CD14-positive monocyte (primary cell): ENCODE data around the gene AATK. TPM values are rescaled to one million over a fixed set of nuclear protein-coding genes. Genes with fewer than 3 reads are reported as not detected.

Source experiments
- DNase-seq, 3 donors: peaks; one replicate each; pipeline ENCODE4 v3.0.0-alpha.2; 2011 to 2022
- H2AFZ ChIP-seq: 2 replicates; pipeline ENCODE4 v1.6.0; 2012; ENCODE audit warnings: mild to moderate bottlenecking, low read depth, low read length, inconsistent platforms; ENCODE audit not compliant: insufficient read depth, poor library complexity, severe bottlenecking
- H3K27ac ChIP-seq, 2 donors: 1 replicate in 1 of 2; 2 replicates in 1 of 2; pipeline ENCODE4 v1.5.1; 2012 to 2013; ENCODE audit warnings: low read length in 2 of 2, control low read depth in 1 of 2, inconsistent platforms in 1 of 2, low read depth in 1 of 2, mild to moderate bottlenecking in 1 of 2
- H3K27me3 ChIP-seq, 2 donors: one replicate each; pipeline versions ENCODE4 v1.6.0 to v1.6.1; 2011 to 2013; ENCODE audit warnings: low read length in 2 of 2; ENCODE audit not compliant: control insufficient read depth in 2 of 2, insufficient read depth in 2 of 2
- H3K36me3 ChIP-seq, 2 donors: replicated peaks in 1 of 2; 1 replicate in 1 of 2; 2 replicates in 1 of 2; pipeline versions ENCODE4 v1.5.1 to v1.6.1; 2012 to 2013; ENCODE audit warnings: low read length in 2 of 2, control low read depth in 1 of 2, inconsistent platforms in 1 of 2, mild to moderate bottlenecking in 1 of 2; ENCODE audit not compliant: insufficient read depth in 2 of 2, control insufficient read depth in 1 of 2
- H3K4me1 ChIP-seq, 2 donors: 1 replicate in 1 of 2; 2 replicates in 1 of 2; pipeline versions ENCODE4 v1.5.1 to v1.6.1; 2012 to 2013; ENCODE audit warnings: low read length in 2 of 2, control low read depth in 1 of 2, inconsistent platforms in 1 of 2, mild to moderate bottlenecking in 1 of 2, moderate library complexity in 1 of 2; ENCODE audit not compliant: insufficient read depth in 2 of 2, control insufficient read depth in 1 of 2
- H3K4me2 ChIP-seq: replicated peaks from 2 replicates; pipeline ENCODE3; 2012; ENCODE audit warnings: low read length, moderate library complexity, mild to moderate bottlenecking; ENCODE audit not compliant: poor library complexity, severe bottlenecking; ENCODE audit errors: extremely low read depth
- H3K4me3 ChIP-seq, 3 experiments: fragments of 200-600 bp in 1 of 3; sonication (generic) in 1 of 3; replicated peaks in 1 of 3; 1 replicate in 2 of 3; 2 replicates in 1 of 3; pipeline ENCODE4 v1.5.1; 2011 to 2013; ENCODE audit warnings: low read length in 3 of 3, mild to moderate bottlenecking in 3 of 3, control low read depth in 2 of 3, low read depth in 2 of 3, inconsistent platforms in 1 of 3, moderate library complexity in 1 of 3
- H3K79me2 ChIP-seq: 2 replicates; pipeline ENCODE4 v1.6.0; 2012; ENCODE audit warnings: mild to moderate bottlenecking, control low read depth, inconsistent platforms, low read length, moderate library complexity; ENCODE audit not compliant: insufficient read depth
- H3K9ac ChIP-seq: 2 replicates; pipeline ENCODE4 v1.6.0; 2017; ENCODE audit warnings: low read length, mild to moderate bottlenecking; ENCODE audit not compliant: insufficient read depth, poor library complexity, severe bottlenecking
- H3K9me3 ChIP-seq, 2 donors: replicated peaks in 1 of 2; 1 replicate in 1 of 2; 2 replicates in 1 of 2; pipeline versions ENCODE4 v1.5.1 to v1.6.1; 2012 to 2013; ENCODE audit warnings: low read length in 2 of 2, control low read depth in 1 of 2; ENCODE audit not compliant: control insufficient read depth in 1 of 2, insufficient read depth in 1 of 2
- H4K20me1 ChIP-seq: 2 replicates; pipeline ENCODE4 v1.6.0; 2012; ENCODE audit warnings: mild to moderate bottlenecking, low read length, control low read depth, moderate library complexity; ENCODE audit not compliant: insufficient read depth
- H3K27ac Mint-ChIP-seq, 7 donors: one replicate each; pipeline ENCODE4 v1.8.0; 2020; ENCODE audit warnings: mild to moderate bottlenecking in 7 of 7, mixed read lengths in 7 of 7, moderate library complexity in 6 of 7, inconsistent platforms in 2 of 7
- H3K27me3 Mint-ChIP-seq, 3 donors: one replicate each; pipeline ENCODE4 v1.8.0; 2021 to 2022; ENCODE audit warnings: low read depth in 3 of 3, mild to moderate bottlenecking in 3 of 3, mixed read lengths in 3 of 3, moderate library complexity in 3 of 3, inconsistent platforms in 1 of 3
- H3K36me3 Mint-ChIP-seq, 2 donors: one replicate each; pipeline ENCODE4 v1.8.0; 2020; ENCODE audit warnings: mixed read lengths in 2 of 2, inconsistent platforms in 1 of 2, mild to moderate bottlenecking in 1 of 2
- H3K4me1 Mint-ChIP-seq: one replicate; pipeline ENCODE4 v1.8.0; 2020; ENCODE audit warnings: mild to moderate bottlenecking, mixed read lengths
- H3K4me3 Mint-ChIP-seq, 2 donors: one replicate each; pipeline ENCODE4 v1.8.0; 2020; ENCODE audit warnings: mild to moderate bottlenecking in 2 of 2, mixed read lengths in 2 of 2, moderate library complexity in 1 of 2
- H3K9me3 Mint-ChIP-seq, 7 donors: one replicate each; pipeline ENCODE4 v1.8.0; 2020 to 2022; ENCODE audit warnings: mixed read lengths in 7 of 7, mild to moderate bottlenecking in 6 of 7, moderate library complexity in 6 of 7, inconsistent platforms in 2 of 7
- WGBS: methylation state at CpG from one replicate; pipeline ENCODE4 v1.1.5; 2013; ENCODE audit warnings: missing lambda C conversion rate; ENCODE audit not compliant: insufficient coverage; 5-methylcytosine and 5-hydroxymethylcytosine counted together
- intact Hi-C, 2 donors: fragments of 100-400 bp; cut with micrococcal nuclease; formaldehyde crosslinking; loops; one replicate each; pipeline versions ENCODE4 v1.15.0 to v1.15.1; 2023
- polyA plus RNA-seq, 3 donors: library from polyadenylated mRNA; depleted of rRNA in 1 of 3; unstranded in 2 of 3; stranded (reverse) in 1 of 3; fragments of 300-500 nt in 2 of 3; fragments of >200 nt in 1 of 3; fragmentation: Illumina TruSeq in 2 of 3; gene quantifications; 1 replicate in 2 of 3; 2 replicates in 1 of 3; pipeline ENCODE4 v1.2.3, GENCODE V29; 2012 to 2021
- TF ChIP-seq, protein P1 (sequence below): fragments of 200-600 bp; IDR thresholded peaks from one replicate; pipeline ENCODE4 v1.8.0; 2022; ENCODE audit warnings: antibody characterized with exemption, mild to moderate bottlenecking

AATK gene
- polyA plus RNA-seq, 3 donors: 0.93 to 15.3 (median 2.0) TPM

DNA sequence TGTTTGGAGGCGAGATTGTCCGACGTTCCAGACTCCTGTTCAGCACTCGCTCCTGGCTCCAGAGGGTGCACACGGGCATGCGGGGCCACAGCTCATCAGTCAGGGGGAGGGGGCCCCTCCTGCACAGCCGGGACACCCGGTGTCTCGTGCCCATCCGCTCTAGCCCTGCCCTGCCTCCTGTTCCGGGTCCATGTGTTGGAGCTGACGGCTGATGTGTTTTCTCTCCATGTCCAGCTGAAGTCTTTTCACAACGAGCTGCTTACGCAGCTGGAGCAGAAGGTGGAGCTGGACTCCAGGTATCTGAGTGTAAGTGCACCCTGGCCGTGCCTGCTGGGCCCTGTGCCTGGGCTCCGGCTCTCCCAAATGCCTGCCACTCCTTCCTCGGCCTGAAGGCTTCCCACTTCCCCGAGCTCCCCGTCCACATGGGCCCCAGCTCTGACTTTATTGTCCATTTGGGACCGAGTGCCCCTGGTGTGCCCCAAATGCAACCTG, 80.6 kb downstream of the AATK start:
- intact Hi-C loops: no loop called here
- H2AFZ ChIP-seq: no peak overlapping the region
- no peak overlapping the region for H3K9ac ChIP-seq
- no peaks in the 10 kb centered on the region for H3K27me3 ChIP-seq
- 94% methylated on average over 20 of the region's 20 CpGs for WGBS
- TF ChIP-seq, protein P1, sequence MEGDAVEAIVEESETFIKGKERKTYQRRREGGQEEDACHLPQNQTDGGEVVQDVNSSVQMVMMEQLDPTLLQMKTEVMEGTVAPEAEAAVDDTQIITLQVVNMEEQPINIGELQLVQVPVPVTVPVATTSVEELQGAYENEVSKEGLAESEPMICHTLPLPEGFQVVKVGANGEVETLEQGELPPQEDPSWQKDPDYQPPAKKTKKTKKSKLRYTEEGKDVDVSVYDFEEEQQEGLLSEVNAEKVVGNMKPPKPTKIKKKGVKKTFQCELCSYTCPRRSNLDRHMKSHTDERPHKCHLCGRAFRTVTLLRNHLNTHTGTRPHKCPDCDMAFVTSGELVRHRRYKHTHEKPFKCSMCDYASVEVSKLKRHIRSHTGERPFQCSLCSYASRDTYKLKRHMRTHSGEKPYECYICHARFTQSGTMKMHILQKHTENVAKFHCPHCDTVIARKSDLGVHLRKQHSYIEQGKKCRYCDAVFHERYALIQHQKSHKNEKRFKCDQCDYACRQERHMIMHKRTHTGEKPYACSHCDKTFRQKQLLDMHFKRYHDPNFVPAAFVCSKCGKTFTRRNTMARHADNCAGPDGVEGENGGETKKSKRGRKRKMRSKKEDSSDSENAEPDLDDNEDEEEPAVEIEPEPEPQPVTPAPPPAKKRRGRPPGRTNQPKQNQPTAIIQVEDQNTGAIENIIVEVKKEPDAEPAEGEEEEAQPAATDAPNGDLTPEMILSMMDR: no peak
- no peak overlapping the region for H3K4me3 ChIP-seq
- H4K20me1 ChIP-seq: no peaks in the 10 kb centered on the region
- no peak overlapping the region for H3K27ac Mint-ChIP-seq
- no peak overlapping the region for H3K4me3 Mint-ChIP-seq
- H3K36me3 ChIP-seq: peaks cover 8 to 15% of the 10 kb centered on the region in 2 donors
- peaks cover 15 to 16% of the 10 kb centered on the region in 2 donors for H3K36me3 Mint-ChIP-seq
- no peak overlapping the region for H3K27ac ChIP-seq
- peaks cover 0 to 3% (median 0%) of the 10 kb centered on the region in 7 donors for H3K9me3 Mint-ChIP-seq
- no peak for DNase-seq
- peaks cover 8% of the 10 kb centered on the region for H3K4me1 Mint-ChIP-seq
- H3K27me3 Mint-ChIP-seq: peaks cover 1 to 4% (median 2%) of the 10 kb centered on the region in 3 donors
- no peak overlapping the region for H3K4me2 ChIP-seq
- H3K4me1 ChIP-seq: peaks cover 9 to 10% of the 10 kb centered on the region in 2 donors
- H3K9me3 ChIP-seq: no peaks in the 10 kb centered on the region
- H3K79me2 ChIP-seq: no peaks in the 10 kb centered on the region

DNA sequence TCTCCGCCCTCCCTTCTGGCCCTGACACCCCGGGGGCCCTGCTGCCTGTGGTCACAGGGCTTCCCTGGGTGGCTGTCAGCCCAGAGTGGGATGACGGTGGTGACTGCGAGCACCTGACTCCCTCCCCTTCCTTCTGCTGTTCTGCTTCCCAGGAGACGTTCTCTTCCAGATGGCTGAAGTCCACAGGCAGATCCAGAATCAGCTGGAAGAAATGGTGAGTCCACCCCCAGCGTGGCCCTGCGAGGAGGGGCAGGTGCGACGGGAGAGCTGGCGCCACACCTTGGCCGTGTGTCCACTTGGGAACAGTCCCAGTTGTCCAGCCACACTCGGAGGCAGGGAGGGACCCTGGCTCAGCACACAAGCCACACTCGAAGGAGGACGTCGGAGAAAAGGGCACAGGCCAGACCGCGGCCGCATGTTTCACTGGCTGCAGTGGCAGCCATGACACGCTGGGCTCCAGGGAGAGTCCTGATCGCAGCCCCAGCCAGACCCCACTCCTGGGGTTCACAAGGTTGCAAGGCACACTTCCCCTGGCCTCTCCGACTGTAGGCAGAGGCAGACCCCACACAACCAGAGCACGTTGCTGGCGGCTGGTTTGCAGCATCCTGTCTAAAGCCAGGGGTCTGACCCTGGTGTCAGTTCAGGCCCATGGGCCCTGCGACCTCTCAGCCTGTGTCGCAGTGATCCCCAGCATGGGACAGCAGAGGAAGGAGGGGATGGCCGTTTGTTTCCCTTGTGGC, 81.2 kb downstream of the AATK start:
- Mint-ChIP-seq H3K4me1 (peaks cover 2% of the 10 kb centered on the region), H3K9me3 (peaks cover 0 to 3% (median 0%) of the 10 kb centered on the region in 7 donors), H3K27ac (peak overlapping the region in 1 of 7 donors; percentile 23), H3K36me3 (peaks cover 15 to 16% of the 10 kb centered on the region in 2 donors), H3K27me3 (peaks cover 1 to 4% (median 2%) of the 10 kb centered on the region in 3 donors), H3K4me3 (no peak overlapping the region)
- Histone ChIP-seq H3K4me2 (no peak overlapping the region), H3K9me3 (no peaks in the 10 kb centered on the region), H2AFZ (no peak overlapping the region), H3K27me3 (no peaks in the 10 kb centered on the region), H3K36me3 (peaks cover 8 to 15% of the 10 kb centered on the region in 2 donors), H3K9ac (no peak overlapping the region), H3K27ac (no peak overlapping the region), H3K4me1 (peaks cover 3 to 4% of the 10 kb centered on the region in 2 donors), H3K4me3 (no peak overlapping the region), H4K20me1 (no peaks in the 10 kb centered on the region), H3K79me2 (no peaks in the 10 kb centered on the region)
- WGBS: 89% methylated on average over 25 of the region's 26 CpGs
- intact Hi-C loops: no loop called here
- TF ChIP-seq, protein P1: no peak
- no peak for DNase-seq
